ENCODE results near the gene BEND3. TPM values are rescaled to one million over a fixed set of nuclear protein-coding genes. Genes with fewer than 3 reads are reported as not detected.

BEND3 gene
- total and polyA plus RNA-seq, 10 of the 15 experiments (the other 5 are each of a cell fraction or from before 2014, with no cell fraction given), result 1.1 to 9.0 (median 3.6) TPM

- no peak for TF ChIP-seq PKNOX1 (IDR thresholded peaks at IDR 0.05)
- 0 out of 2 replicates have a peak, but pooled peaks have one; percentile 17 for TF ChIP-seq RAD21 (IDR thresholded peaks at IDR 0.05; ENCODE audit: insufficient read depth, low read depth, low read length)
- TF ChIP-seq CHD2 (IDR thresholded peaks at IDR 0.05; ENCODE audit: borderline replicate concordance, low read depth, low read length), result no peak
- no peak for TF ChIP-seq SIN3A (IDR thresholded peaks at IDR 0.05; ENCODE audit: low read depth, low read length)
- no peak for TF ChIP-seq HCFC1 (IDR thresholded peaks at IDR 0.05; ENCODE audit: low read length)
- TF ChIP-seq POLR2AphosphoS5 (IDR thresholded peaks at IDR 0.05; ENCODE audit: low read length), result no peak
- peak; percentile 61 for TF ChIP-seq RAD51 (IDR thresholded peaks at IDR 0.05)
- TF ChIP-seq SIX5 (IDR thresholded peaks at IDR 0.05; ENCODE audit: low read depth, low read length, severe bottlenecking), result no peak
- no peak for TF ChIP-seq IRF5 (IDR thresholded peaks at IDR 0.05; ENCODE audit: borderline replicate concordance)
Measured at GRCh38 chr6:107116328-107116892, 1.1 kb upstream of the BEND3 start (continued).

All from GM12878 (cell line).